Left ventricle myocardium inferior (tissue), 1 donor: ENCODE measurements around the gene CLEC17A. TPM values are rescaled to one million over a fixed set of nuclear protein-coding genes. Genes with fewer than 3 reads are reported as not detected.
A peak's percentile ranks its signal among the peaks of the same experiment; 100 is the strongest.

Experiments used
- DNase-seq: peaks from one replicate; pipeline ENCODE4 v3.0.0-alpha.2; 2020
- H3K27ac ChIP-seq: fragments of 200-600 bp; replicated peaks from 2 replicates; pipeline ENCODE4 v1.8.0; 2021
- H3K27me3 ChIP-seq: fragments of 200-600 bp; 2 replicates; pipeline ENCODE4 v1.8.0; 2021; ENCODE audit warnings: low read depth
- H3K36me3 ChIP-seq: fragments of 200-600 bp; 2 replicates; pipeline ENCODE4 v1.8.0; 2021
- H3K4me1 ChIP-seq: fragments of 200-600 bp; 2 replicates; pipeline ENCODE4 v1.8.0; 2021
- H3K4me3 ChIP-seq: fragments of 200-600 bp; 2 replicates; pipeline ENCODE4 v1.8.0; 2021; ENCODE audit warnings: mild to moderate bottlenecking, moderate library complexity
- H3K9me3 ChIP-seq: fragments of 200-600 bp; replicated peaks from 2 replicates; pipeline ENCODE4 v1.8.0; 2021
- CTCF ChIP-seq: fragments of 200-600 bp; IDR thresholded peaks from 2 replicates; pipeline ENCODE4 v1.8.0; 2021; ENCODE audit warnings: antibody characterized with exemption, mild to moderate bottlenecking, borderline replicate concordance
- intact Hi-C: fragments of 100-400 bp; cut with micrococcal nuclease; formaldehyde crosslinking; loops from one replicate; pipeline ENCODE4 v1.11.0; 2022
- total RNA-seq: library from RNA; stranded (reverse); fragmentation: NEBNext Ultra II Directional; extraction: Animal tissue kit (Norgen Biotek cat#: 25700); gene quantifications from one replicate; pipeline ENCODE4 v1.2.1, GENCODE V29; 2021
- donor health status: DM: no; HTN: yes; CAD: no; lungs with severe emphysema.

CLEC17A gene
- total RNA-seq, 1 donor from 2014 or later: not detected

- Histone ChIP-seq H3K4me3 (peak within 1 kb of the TSS; percentile 92), H3K27me3 (no peaks in the 10 kb centered on the region), H3K27ac (peak within 1 kb of the TSS; percentile 95), H3K36me3 (peaks cover 7% of the 10 kb centered on the region), H3K9me3 (no peaks in the 10 kb centered on the region), H3K4me1 (peaks cover 55% of the 10 kb centered on the region)
- intact Hi-C loops: loop anchor here (5.0 kb wide), 1 partner anchor 315 kb away; the partner anchor contains the start of gene OR7A17
- peak; percentile 91 for DNase-seq
- TF ChIP-seq CTCF: peak; percentile 75
These were observed 11.0 kb upstream of the CLEC17A start, which contains the start of gene NDUFB7 for GRCh38 chr19:14571695-14572490. TSS of gene NDUFB7 (minus strand) at chr19:14572066. CDS start at chr19:14572000, 66 bp downstream.

GRCh38 chr19:14575428-14575980 is 7.4 kb upstream of the CLEC17A start:
- Histone ChIP-seq H3K27ac (no peak overlapping the region), H3K27me3 (no peaks in the 10 kb centered on the region), H3K9me3 (no peaks in the 10 kb centered on the region), H3K4me1 (peaks cover 27% of the 10 kb centered on the region), H3K4me3 (no peak overlapping the region), H3K36me3 (no peaks in the 10 kb centered on the region)
- no peak for DNase-seq
- no peak for TF ChIP-seq CTCF
- intact Hi-C loops: loop anchor here (5.0 kb wide), 1 partner anchor 112 kb away; no protein-coding TSS in a partner anchor

GRCh38 chr19:14576363-14576762 is 6.5 kb upstream of the CLEC17A start:
- Histone ChIP-seq H3K4me1 (peaks cover 19% of the 10 kb centered on the region), H3K27ac (no peak overlapping the region), H3K4me3 (no peak overlapping the region), H3K9me3 (no peaks in the 10 kb centered on the region), H3K36me3 (no peaks in the 10 kb centered on the region), H3K27me3 (no peaks in the 10 kb centered on the region)
- TF ChIP-seq CTCF: no peak
- DNase-seq: no peak
- intact Hi-C loops: loop anchor here (5.0 kb wide), 1 partner anchor 111 kb away; no protein-coding TSS in a partner anchor

GRCh38 chr19:14577264-14577663 is 5.6 kb upstream of the CLEC17A start:
- TF ChIP-seq CTCF: no peak
- Histone ChIP-seq H3K36me3 (no peaks in the 10 kb centered on the region), H3K27ac (no peak overlapping the region), H3K9me3 (no peaks in the 10 kb centered on the region), H3K4me1 (peaks cover 11% of the 10 kb centered on the region), H3K4me3 (no peak overlapping the region), H3K27me3 (no peaks in the 10 kb centered on the region)
- intact Hi-C loops: loop anchor here (5.0 kb wide), 1 partner anchor 110 kb away; no protein-coding TSS in a partner anchor
- DNase-seq: no peak

DNA sequence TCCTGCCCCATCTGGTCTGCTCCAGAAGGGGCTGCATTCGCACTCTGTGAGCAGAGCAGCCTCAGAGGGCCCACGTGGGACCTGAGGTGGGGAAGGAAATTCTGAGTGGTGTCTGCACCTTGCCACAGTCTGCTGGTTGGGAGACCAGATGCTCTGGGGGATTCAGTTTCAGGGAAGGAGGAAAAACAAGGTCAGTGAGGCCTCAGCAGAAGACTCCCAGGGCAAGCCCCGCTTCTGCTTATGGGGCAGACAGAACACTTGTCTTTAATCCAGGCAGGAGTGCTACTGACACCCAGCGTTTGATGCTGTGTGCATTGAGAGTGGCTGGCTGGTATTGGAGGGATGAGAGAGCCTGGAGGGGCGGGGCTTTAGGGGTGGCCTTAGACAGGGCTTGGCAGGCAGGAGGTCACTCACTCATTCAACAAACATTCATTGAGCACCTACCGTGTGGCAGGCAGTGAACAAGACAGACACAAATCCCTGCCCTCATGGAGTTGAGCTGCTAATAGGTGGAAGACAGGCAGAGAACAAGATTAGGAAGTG is 4.9 kb upstream of the CLEC17A start:
- intact Hi-C loops: loop anchor here (5.0 kb wide), 1 partner anchor 109 kb away; no protein-coding TSS in a partner anchor
- no peak for DNase-seq
- Histone ChIP-seq H3K4me3 (no peak overlapping the region), H3K27ac (no peak overlapping the region), H3K4me1 (peaks cover 9% of the 10 kb centered on the region), H3K36me3 (no peaks in the 10 kb centered on the region), H3K27me3 (no peaks in the 10 kb centered on the region), H3K9me3 (no peaks in the 10 kb centered on the region)
- TF ChIP-seq CTCF: no peak
